ENCODE measurements around the gene NFATC4.

DNA sequence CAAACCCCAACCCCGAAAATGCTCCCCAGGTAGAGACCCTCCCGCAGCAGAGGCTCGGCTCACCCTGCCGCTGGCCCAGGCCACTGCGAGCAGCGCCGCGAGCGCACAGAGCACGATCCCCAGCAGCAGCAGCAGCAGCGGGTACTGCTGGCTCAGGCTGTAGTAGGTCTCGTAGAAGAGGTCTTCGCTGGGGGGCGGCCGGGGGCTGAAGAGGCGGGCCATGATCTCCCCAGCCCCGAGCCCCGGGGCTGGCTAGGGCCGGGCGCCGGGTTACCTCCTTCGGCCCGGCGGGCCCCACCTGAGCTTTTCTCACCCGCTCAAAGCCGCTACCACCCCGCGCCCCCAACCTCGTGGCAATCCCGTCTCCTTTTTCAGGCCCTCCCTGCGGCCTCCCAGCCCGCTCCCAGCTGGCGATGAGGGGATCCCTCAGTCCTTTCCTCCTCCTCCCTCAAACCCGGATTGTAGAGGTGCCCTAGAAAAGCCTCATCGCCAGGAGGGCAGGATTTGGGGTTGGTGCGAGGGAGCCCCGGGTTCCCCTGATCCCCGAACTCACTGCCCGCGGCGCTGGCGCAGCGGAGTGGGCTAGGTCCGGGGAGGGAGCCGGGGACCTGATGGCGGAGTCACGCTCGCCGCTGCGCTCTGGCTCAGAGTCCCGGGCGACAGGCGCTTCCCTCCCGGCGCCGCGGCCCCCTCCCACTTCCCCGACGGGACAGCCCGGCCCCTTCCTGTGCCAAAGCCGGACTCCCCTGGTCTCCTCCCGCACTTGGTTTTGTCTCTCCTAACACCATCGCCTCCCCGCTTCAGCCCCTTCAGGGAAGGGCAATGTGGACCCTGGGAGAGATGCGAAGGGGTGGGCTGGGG lies 33.3 kb upstream of the NFATC4 start, which contains the start of gene ADCY4:
- TF ChIP-seq POLR2A (IDR thresholded peaks at IDR 0.05): no peak
- TF ChIP-seq, protein P1, sequence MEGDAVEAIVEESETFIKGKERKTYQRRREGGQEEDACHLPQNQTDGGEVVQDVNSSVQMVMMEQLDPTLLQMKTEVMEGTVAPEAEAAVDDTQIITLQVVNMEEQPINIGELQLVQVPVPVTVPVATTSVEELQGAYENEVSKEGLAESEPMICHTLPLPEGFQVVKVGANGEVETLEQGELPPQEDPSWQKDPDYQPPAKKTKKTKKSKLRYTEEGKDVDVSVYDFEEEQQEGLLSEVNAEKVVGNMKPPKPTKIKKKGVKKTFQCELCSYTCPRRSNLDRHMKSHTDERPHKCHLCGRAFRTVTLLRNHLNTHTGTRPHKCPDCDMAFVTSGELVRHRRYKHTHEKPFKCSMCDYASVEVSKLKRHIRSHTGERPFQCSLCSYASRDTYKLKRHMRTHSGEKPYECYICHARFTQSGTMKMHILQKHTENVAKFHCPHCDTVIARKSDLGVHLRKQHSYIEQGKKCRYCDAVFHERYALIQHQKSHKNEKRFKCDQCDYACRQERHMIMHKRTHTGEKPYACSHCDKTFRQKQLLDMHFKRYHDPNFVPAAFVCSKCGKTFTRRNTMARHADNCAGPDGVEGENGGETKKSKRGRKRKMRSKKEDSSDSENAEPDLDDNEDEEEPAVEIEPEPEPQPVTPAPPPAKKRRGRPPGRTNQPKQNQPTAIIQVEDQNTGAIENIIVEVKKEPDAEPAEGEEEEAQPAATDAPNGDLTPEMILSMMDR (IDR thresholded peaks at IDR 0.05): no peak
